WTC11 (cell line): ENCODE data around the gene GATA2.

ENCODE experiments used
- ATF1 ChIP-seq: sonication (generic); formaldehyde crosslinking; IDR thresholded peaks from 2 replicates; pipeline ENCODE4 v1.8.1; 2023; ENCODE audit warnings: mild to moderate bottlenecking, moderate library complexity, missing genetic modification reagents
- ESRRA ChIP-seq: sonication (generic); formaldehyde crosslinking; IDR thresholded peaks from 2 replicates; pipeline ENCODE4 v1.8.1; 2022; ENCODE audit warnings: mild to moderate bottlenecking, missing genetic modification reagents, borderline replicate concordance
- FOXJ3 ChIP-seq: sonication (generic); formaldehyde crosslinking; IDR thresholded peaks from 2 replicates; pipeline ENCODE4 v1.9.0; 2021; ENCODE audit warnings: missing genetic modification reagents, mild to moderate bottlenecking, borderline replicate concordance
- GABPB1 ChIP-seq: sonication (generic); formaldehyde crosslinking; IDR thresholded peaks from 2 replicates; pipeline ENCODE4 v1.8.1; 2023; ENCODE audit warnings: mild to moderate bottlenecking, missing genetic modification reagents
- USF2 ChIP-seq: sonication (generic); formaldehyde crosslinking; IDR thresholded peaks from 2 replicates; pipeline ENCODE4 v1.8.1; 2023; ENCODE audit warnings: mild to moderate bottlenecking, missing genetic modification reagents, moderate library complexity
- ZNF121 ChIP-seq: sonication (generic); formaldehyde crosslinking; IDR thresholded peaks from 2 replicates; pipeline ENCODE4 v1.8.0; 2023; ENCODE audit warnings: missing genetic modification reagents
- TF ChIP-seq, protein P1 (sequence below): fragments of 200-600 bp; IDR thresholded peaks from 2 replicates; pipeline ENCODE4 v1.8.0; 2022; ENCODE audit warnings: antibody characterized with exemption
- TF ChIP-seq, protein P2 (sequence below): sonication (generic); formaldehyde crosslinking; IDR thresholded peaks from 2 replicates; pipeline ENCODE4 v1.8.0; 2022; ENCODE audit warnings: mild to moderate bottlenecking, missing genetic modification reagents
- TF ChIP-seq, protein P3 (sequence below): sonication (generic); formaldehyde crosslinking; IDR thresholded peaks from 2 replicates; pipeline ENCODE4 v1.8.1; 2023; ENCODE audit warnings: mild to moderate bottlenecking, moderate library complexity, missing genetic modification reagents
- TF ChIP-seq, protein P4 (sequence below): sonication (generic); formaldehyde crosslinking; conservative IDR thresholded peaks from 2 replicates; pipeline ENCODE4 v1.8.1; 2022; ENCODE audit warnings: mild to moderate bottlenecking, missing genetic modification reagents

DNA sequence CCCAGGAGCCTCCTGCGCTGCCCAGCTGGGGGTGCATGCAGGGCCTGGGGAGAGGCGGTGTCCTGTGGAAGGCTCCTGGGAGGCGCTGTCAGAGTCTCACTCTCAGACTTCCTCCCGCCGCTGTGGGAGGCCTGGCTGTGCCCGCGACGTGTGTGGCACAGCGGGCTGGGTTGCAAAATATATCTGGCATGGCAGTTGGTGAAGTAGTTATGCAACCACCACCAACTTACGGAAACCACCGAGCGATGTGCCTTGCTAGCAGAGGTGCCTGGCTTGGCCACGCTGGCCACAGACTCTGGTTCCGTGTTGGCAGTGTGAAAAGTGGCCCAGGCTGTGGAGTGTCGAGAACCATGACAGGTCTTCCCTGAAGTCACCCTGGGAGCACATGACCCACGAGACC, 30.6 kb upstream of the GATA2 start:
- TF ChIP-seq, protein P1, sequence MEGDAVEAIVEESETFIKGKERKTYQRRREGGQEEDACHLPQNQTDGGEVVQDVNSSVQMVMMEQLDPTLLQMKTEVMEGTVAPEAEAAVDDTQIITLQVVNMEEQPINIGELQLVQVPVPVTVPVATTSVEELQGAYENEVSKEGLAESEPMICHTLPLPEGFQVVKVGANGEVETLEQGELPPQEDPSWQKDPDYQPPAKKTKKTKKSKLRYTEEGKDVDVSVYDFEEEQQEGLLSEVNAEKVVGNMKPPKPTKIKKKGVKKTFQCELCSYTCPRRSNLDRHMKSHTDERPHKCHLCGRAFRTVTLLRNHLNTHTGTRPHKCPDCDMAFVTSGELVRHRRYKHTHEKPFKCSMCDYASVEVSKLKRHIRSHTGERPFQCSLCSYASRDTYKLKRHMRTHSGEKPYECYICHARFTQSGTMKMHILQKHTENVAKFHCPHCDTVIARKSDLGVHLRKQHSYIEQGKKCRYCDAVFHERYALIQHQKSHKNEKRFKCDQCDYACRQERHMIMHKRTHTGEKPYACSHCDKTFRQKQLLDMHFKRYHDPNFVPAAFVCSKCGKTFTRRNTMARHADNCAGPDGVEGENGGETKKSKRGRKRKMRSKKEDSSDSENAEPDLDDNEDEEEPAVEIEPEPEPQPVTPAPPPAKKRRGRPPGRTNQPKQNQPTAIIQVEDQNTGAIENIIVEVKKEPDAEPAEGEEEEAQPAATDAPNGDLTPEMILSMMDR: no peak
- no peak for TF ChIP-seq ZNF121 (CRISPR knock-in tag)
- TF ChIP-seq GABPB1 (CRISPR knock-in tag): no peak
- no peak for TF ChIP-seq FOXJ3
- TF ChIP-seq ATF1 (CRISPR knock-in tag): no peak
- TF ChIP-seq, protein P2, sequence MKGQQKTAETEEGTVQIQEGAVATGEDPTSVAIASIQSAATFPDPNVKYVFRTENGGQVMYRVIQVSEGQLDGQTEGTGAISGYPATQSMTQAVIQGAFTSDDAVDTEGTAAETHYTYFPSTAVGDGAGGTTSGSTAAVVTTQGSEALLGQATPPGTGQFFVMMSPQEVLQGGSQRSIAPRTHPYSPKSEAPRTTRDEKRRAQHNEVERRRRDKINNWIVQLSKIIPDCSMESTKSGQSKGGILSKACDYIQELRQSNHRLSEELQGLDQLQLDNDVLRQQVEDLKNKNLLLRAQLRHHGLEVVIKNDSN (CRISPR knock-in tag): no peak
- TF ChIP-seq, protein P3, sequence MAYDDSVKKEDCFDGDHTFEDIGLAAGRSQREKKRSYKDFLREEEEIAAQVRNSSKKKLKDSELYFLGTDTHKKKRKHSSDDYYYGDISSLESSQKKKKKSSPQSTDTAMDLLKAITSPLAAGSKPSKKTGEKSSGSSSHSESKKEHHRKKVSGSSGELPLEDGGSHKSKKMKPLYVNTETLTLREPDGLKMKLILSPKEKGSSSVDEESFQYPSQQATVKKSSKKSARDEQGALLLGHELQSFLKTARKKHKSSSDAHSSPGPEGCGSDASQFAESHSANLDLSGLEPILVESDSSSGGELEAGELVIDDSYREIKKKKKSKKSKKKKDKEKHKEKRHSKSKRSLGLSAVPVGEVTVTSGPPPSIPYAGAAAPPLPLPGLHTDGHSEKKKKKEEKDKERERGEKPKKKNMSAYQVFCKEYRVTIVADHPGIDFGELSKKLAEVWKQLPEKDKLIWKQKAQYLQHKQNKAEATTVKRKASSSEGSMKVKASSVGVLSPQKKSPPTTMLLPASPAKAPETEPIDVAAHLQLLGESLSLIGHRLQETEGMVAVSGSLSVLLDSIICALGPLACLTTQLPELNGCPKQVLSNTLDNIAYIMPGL: no peak
- no peak for TF ChIP-seq ESRRA
- no peak for TF ChIP-seq USF2 (CRISPR knock-in tag)
- TF ChIP-seq, protein P4, sequence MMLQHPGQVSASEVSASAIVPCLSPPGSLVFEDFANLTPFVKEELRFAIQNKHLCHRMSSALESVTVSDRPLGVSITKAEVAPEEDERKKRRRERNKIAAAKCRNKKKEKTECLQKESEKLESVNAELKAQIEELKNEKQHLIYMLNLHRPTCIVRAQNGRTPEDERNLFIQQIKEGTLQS (CRISPR knock-in tag): no peak
